Neural progenitor cell (in vitro differentiated cells): Measurements from ENCODE around the gene RND3. TPM values are rescaled to one million over a fixed set of nuclear protein-coding genes. Genes with fewer than 3 reads are reported as not detected.

Experiments used
- DNase-seq: peaks from one replicate; pipeline ENCODE4 v3.0.0-alpha.2; 2016; ENCODE audit warnings: low spot score
- H2AFZ ChIP-seq: fragments of 200-600 bp; sonication (generic); replicated peaks from 2 replicates; pipeline ENCODE4 v1.6.1; 2016; ENCODE audit warnings: antibody characterized with exemption
- H3F3A ChIP-seq: fragments of 200-600 bp; sonication (generic); 2 replicates; pipeline ENCODE4 v1.6.1; 2016; ENCODE audit warnings: antibody characterized with exemption, low read depth
- H3K27ac ChIP-seq: fragments of 200-600 bp; sonication (generic); 2 replicates; pipeline ENCODE4 v1.5.1; 2016; ENCODE audit warnings: mild to moderate bottlenecking
- H3K27me3 ChIP-seq: fragments of 200-600 bp; sonication (generic); 2 replicates; pipeline ENCODE4 v1.6.1; 2016; ENCODE audit warnings: mild to moderate bottlenecking, moderate library complexity
- H3K36me3 ChIP-seq: fragments of 200-600 bp; sonication (generic); 2 replicates; pipeline ENCODE4 v1.5.1; 2016
- H3K4me1 ChIP-seq: fragments of 200-600 bp; sonication (generic); 2 replicates; pipeline ENCODE4 v1.6.1; 2016; ENCODE audit warnings: mixed run types
- H3K4me2 ChIP-seq: fragments of 200-600 bp; sonication (generic); 2 replicates; pipeline ENCODE4 v1.6.1; 2016
- H3K4me3 ChIP-seq: fragments of 200-600 bp; sonication (generic); 2 replicates; pipeline ENCODE4 v1.5.1; 2016
- H3K79me2 ChIP-seq: fragments of 200-600 bp; sonication (generic); 2 replicates; pipeline ENCODE4 v1.6.1; 2016; ENCODE audit warnings: low read depth
- H3K9ac ChIP-seq: fragments of 200-600 bp; sonication (generic); 2 replicates; pipeline ENCODE4 v1.6.1; 2016
- H3K9me3 ChIP-seq: fragments of 200-600 bp; sonication (generic); 2 replicates; pipeline ENCODE4 v1.5.1; 2016; ENCODE audit warnings: low read depth
- H4K20me1 ChIP-seq: fragments of 200-600 bp; sonication (generic); 2 replicates; pipeline ENCODE4 v1.6.1; 2016; ENCODE audit warnings: low read depth
- H3K27ac Mint-ChIP-seq: 3 replicates; pipeline ENCODE4 v1.8.0; 2021; ENCODE audit warnings: mixed read lengths
- H3K27me3 Mint-ChIP-seq: 2 replicates; pipeline ENCODE4 v1.8.0; 2022; ENCODE audit warnings: low read depth, mild to moderate bottlenecking, inconsistent platforms, moderate library complexity, mixed read lengths; ENCODE audit not compliant: insufficient read depth
- H3K36me3 Mint-ChIP-seq: 3 replicates; pipeline ENCODE4 v1.8.0; 2021; ENCODE audit warnings: mixed read lengths
- H3K4me1 Mint-ChIP-seq: 3 replicates; pipeline ENCODE4 v1.8.0; 2021; ENCODE audit warnings: mixed read lengths
- H3K4me3 Mint-ChIP-seq: 3 replicates; pipeline ENCODE4 v1.8.0; 2021; ENCODE audit warnings: mild to moderate bottlenecking, moderate library complexity, mixed read lengths
- H3K9me3 Mint-ChIP-seq: 3 replicates; pipeline ENCODE4 v1.8.0; 2020; ENCODE audit warnings: mixed read lengths
- CTCF ChIP-seq: fragments of 200-600 bp; sonication (generic); IDR thresholded peaks from 2 replicates; pipeline ENCODE4 v1.5.1; 2017; ENCODE audit warnings: antibody characterized with exemption, mild to moderate bottlenecking
- EZH2 ChIP-seq: fragments of 200-600 bp; sonication (generic); IDR thresholded peaks from 2 replicates; pipeline ENCODE4 v1.6.1; 2017; ENCODE audit warnings: antibody characterized with exemption, mild to moderate bottlenecking, moderate library complexity
- EZH2phosphoT487 ChIP-seq: fragments of 200-600 bp; sonication (generic); IDR thresholded peaks from 2 replicates; pipeline ENCODE4 v1.6.1; 2017; ENCODE audit warnings: antibody characterized with exemption
- total RNA-seq: library from RNA; depleted of rRNA; stranded (reverse); fragments of >200 nt; gene quantifications from 2 replicates; pipeline ENCODE4 v1.2.3, GENCODE V29; 2015; ENCODE audit warnings: low replicate concordance

RND3 gene
- total RNA-seq, 1 donor from 2014 or later = 4.0 TPM

GRCh38 chr2:150485114-150485870 lies 2.2 kb downstream of the RND3 start:
- Mint-ChIP-seq H3K4me3 (peak overlapping the region; percentile 100), H3K36me3 (peaks cover 13% of the 10 kb centered on the region), H3K4me1 (peaks cover 31% of the 10 kb centered on the region), H3K27ac (peak overlapping the region; percentile 95), H3K27me3 (peaks cover 5% of the 10 kb centered on the region), H3K9me3 (no peaks in the 10 kb centered on the region)
- Histone ChIP-seq H3K4me3 (peak overlapping the region; percentile 58), H3K27ac (no peak overlapping the region), H3K27me3 (peaks cover 20% of the 10 kb centered on the region), H3K36me3 (no peaks in the 10 kb centered on the region), H3K9ac (no peak overlapping the region), H3K79me2 (no peaks in the 10 kb centered on the region), H3K9me3 (no peaks in the 10 kb centered on the region), H3K4me2 (peak overlapping the region; percentile 80), H2AFZ (peak overlapping the region; percentile 80), H3K4me1 (peaks cover 8% of the 10 kb centered on the region), H3F3A (peaks cover 13% of the 10 kb centered on the region), H4K20me1 (no peaks in the 10 kb centered on the region)
- peak; percentile 84 for DNase-seq
- TF ChIP-seq EZH2 (no peak), CTCF (peak; percentile 57)

- no peak overlapping the region for H3K9ac ChIP-seq
- Mint-ChIP-seq H3K4me1 (peaks cover 38% of the 10 kb centered on the region), H3K4me3 (peak overlapping the region; percentile 100), H3K27ac (peak overlapping the region; percentile 95), H3K36me3 (peaks cover 18% of the 10 kb centered on the region), H3K27me3 (peaks cover 5% of the 10 kb centered on the region), H3K9me3 (no peaks in the 10 kb centered on the region)
- H3K27ac ChIP-seq = no peak overlapping the region
- peaks cover 8% of the 10 kb centered on the region for H3K4me1 ChIP-seq
- H3K36me3 ChIP-seq = no peaks in the 10 kb centered on the region
- no peak overlapping the region for H2AFZ ChIP-seq
- no peaks in the 10 kb centered on the region for H4K20me1 ChIP-seq
- peak; percentile 35 for DNase-seq
- peak overlapping the region; percentile 58 for H3K4me3 ChIP-seq
- TF ChIP-seq CTCF (no peak), EZH2 (no peak), EZH2phosphoT487 (no peak)
- no peaks in the 10 kb centered on the region for H3K9me3 ChIP-seq
- H3K4me2 ChIP-seq = peak overlapping the region; percentile 80
- H3F3A ChIP-seq = peaks cover 13% of the 10 kb centered on the region
- H3K27me3 ChIP-seq = peaks cover 20% of the 10 kb centered on the region
- no peaks in the 10 kb centered on the region for H3K79me2 ChIP-seq
These were observed 2.9 kb downstream of the RND3 start for GRCh38 chr2:150484461-150485021.

DNA sequence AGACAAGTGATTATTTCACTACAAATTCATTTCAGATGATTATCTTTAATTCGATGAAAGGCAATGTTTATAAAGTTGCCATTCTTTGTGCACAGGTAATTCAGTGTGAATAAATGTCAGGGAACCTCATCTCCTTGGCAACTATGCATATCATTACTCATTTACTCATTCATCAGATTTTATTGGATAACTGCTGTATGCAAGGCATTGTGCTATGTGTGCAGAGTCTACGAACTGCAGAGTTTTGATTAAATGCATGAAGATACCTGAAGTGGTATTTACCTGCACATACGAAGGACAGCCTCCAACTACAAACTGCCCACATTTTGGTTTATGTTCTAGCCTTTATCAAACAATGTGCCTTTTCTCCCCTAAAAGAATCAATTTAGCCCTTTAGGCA lies 3.5 kb downstream of the RND3 start:
- Mint-ChIP-seq H3K36me3 (peaks cover 18% of the 10 kb centered on the region), H3K4me1 (peaks cover 42% of the 10 kb centered on the region), H3K27ac (no peak overlapping the region), H3K27me3 (peaks cover 5% of the 10 kb centered on the region), H3K4me3 (peak overlapping the region; percentile 100), H3K9me3 (no peaks in the 10 kb centered on the region)
- H3K4me3 ChIP-seq = no peak overlapping the region
- H3K79me2 ChIP-seq = no peaks in the 10 kb centered on the region
- H3K4me1 ChIP-seq = peaks cover 8% of the 10 kb centered on the region
- no peak for TF ChIP-seq EZH2phosphoT487
- TF ChIP-seq CTCF = no peak
- TF ChIP-seq EZH2 = no peak
- no peak overlapping the region for H3K4me2 ChIP-seq
- H3K9ac ChIP-seq = no peak overlapping the region
- no peak overlapping the region for H2AFZ ChIP-seq
- H3K36me3 ChIP-seq = no peaks in the 10 kb centered on the region
- peaks cover 13% of the 10 kb centered on the region for H3F3A ChIP-seq
- no peak for DNase-seq
- no peak overlapping the region for H3K27ac ChIP-seq
- no peaks in the 10 kb centered on the region for H3K9me3 ChIP-seq
- H4K20me1 ChIP-seq = no peaks in the 10 kb centered on the region
- peaks cover 20% of the 10 kb centered on the region for H3K27me3 ChIP-seq
